Liver (tissue), 9 donors: Measurements from ENCODE around the gene SH2D5. TPM values are rescaled to one million over a fixed set of nuclear protein-coding genes. Genes with fewer than 3 reads are reported as not detected.

Experiments
- DNase-seq: peaks from one replicate; pipeline ENCODE4 v3.0.0-alpha.2; 2017; ENCODE audit warnings: low spot score
- H3K27ac ChIP-seq, 2 donors: one replicate each; pipeline ENCODE4 v1.7.0; 2013; ENCODE audit warnings: inconsistent platforms in 2 of 2, low read length in 2 of 2, control low read depth in 1 of 2, low read depth in 1 of 2, mild to moderate bottlenecking in 1 of 2
- H3K27me3 ChIP-seq, 4 donors: one replicate each; pipeline versions ENCODE4 v1.6.1 to v1.7.0; 2013; ENCODE audit warnings: low read length in 3 of 4, inconsistent platforms in 1 of 4, mild to moderate bottlenecking in 1 of 4, moderate library complexity in 1 of 4; ENCODE audit not compliant: control insufficient read depth in 4 of 4, insufficient read depth in 4 of 4
- H3K36me3 ChIP-seq, 4 donors: one replicate each; pipeline versions ENCODE4 v1.6.1 to v1.7.0; 2013; ENCODE audit warnings: low read length in 3 of 4, mild to moderate bottlenecking in 3 of 4, low read depth in 1 of 4, moderate library complexity in 1 of 4; ENCODE audit not compliant: control insufficient read depth in 4 of 4, insufficient read depth in 3 of 4
- H3K4me1 ChIP-seq, 4 donors: one replicate each; pipeline versions ENCODE4 v1.6.1 to v1.7.0; 2013; ENCODE audit warnings: low read length in 3 of 4, mild to moderate bottlenecking in 3 of 4, moderate library complexity in 1 of 4; ENCODE audit not compliant: control insufficient read depth in 4 of 4, insufficient read depth in 4 of 4
- H3K4me3 ChIP-seq, 3 donors: one replicate each; pipeline versions ENCODE4 v1.6.1 to v1.7.0; 2013; ENCODE audit warnings: low read length in 3 of 3, control low read depth in 1 of 3, low read depth in 1 of 3, mild to moderate bottlenecking in 1 of 3
- H3K9ac ChIP-seq, 2 donors: one replicate each; pipeline ENCODE4 v1.7.0; 2013; ENCODE audit warnings: low read length in 2 of 2, mild to moderate bottlenecking in 2 of 2, moderate library complexity in 2 of 2, control low read depth in 1 of 2, low read depth in 1 of 2
- H3K9me3 ChIP-seq, 4 donors: one replicate each; pipeline versions ENCODE4 v1.6.1 to v1.7.0; 2013; ENCODE audit warnings: low read length in 3 of 4; ENCODE audit not compliant: control insufficient read depth in 4 of 4
- EGR1 ChIP-seq, 2 donors: IDR thresholded peaks; 2 replicates each; pipeline ENCODE4 v1.6.1; 2016 to 2018; ENCODE audit warnings: antibody characterized with exemption in 2 of 2, low read depth in 2 of 2
- FOXA1 ChIP-seq: IDR thresholded peaks from 2 replicates; pipeline ENCODE4 v1.6.1; 2016; ENCODE audit warnings: antibody characterized with exemption
- FOXA2 ChIP-seq: IDR thresholded peaks from 2 replicates; pipeline ENCODE4 v1.6.1; 2016; ENCODE audit warnings: antibody characterized with exemption
- JUND ChIP-seq, 2 donors: IDR thresholded peaks; 2 replicates each; pipeline ENCODE4 v1.6.1; 2016; ENCODE audit warnings: antibody characterized with exemption in 2 of 2
- NR2F2 ChIP-seq: IDR thresholded peaks from 2 replicates; pipeline ENCODE4 v1.6.1; 2016; ENCODE audit warnings: antibody characterized with exemption
- RAD21 ChIP-seq, 2 donors: IDR thresholded peaks; 2 replicates each; pipeline ENCODE4 v1.6.1; 2016; ENCODE audit warnings: antibody characterized with exemption in 2 of 2, mild to moderate bottlenecking in 2 of 2
- RXRA ChIP-seq, 2 donors: IDR thresholded peaks; 2 replicates each; pipeline ENCODE4 v1.6.1; 2017 to 2018; ENCODE audit warnings: antibody characterized with exemption in 2 of 2, mild to moderate bottlenecking in 1 of 2
- SP1 ChIP-seq: IDR thresholded peaks from 2 replicates; pipeline ENCODE4 v1.6.1; 2018; ENCODE audit warnings: antibody characterized with exemption, mild to moderate bottlenecking
- TAF1 ChIP-seq: conservative IDR thresholded peaks from 2 replicates; pipeline ENCODE4 v1.6.1; 2016; ENCODE audit warnings: antibody characterized with exemption, mild to moderate bottlenecking
- YY1 ChIP-seq: IDR thresholded peaks from 2 replicates; pipeline ENCODE4 v1.6.1; 2016; ENCODE audit warnings: antibody characterized with exemption, mild to moderate bottlenecking
- WGBS: extraction: QIAGEN DNeasy Blood & Tissue Kit; methylation state at CpG from one replicate; pipeline ENCODE4 v1.1.7; 2013; 5-methylcytosine and 5-hydroxymethylcytosine counted together
- polyA plus RNA-seq, 2 donors: library from polyadenylated mRNA; stranded (reverse) in 1 of 2; unstranded in 1 of 2; fragments of 200-250 nt in 1 of 2; fragments of >200 nt in 1 of 2; fragmentation: Nextera tagmentation in 1 of 2; extraction: Ambion mirVana in 1 of 2; gene quantifications; one replicate each; pipeline versions ENCODE4 v1.2.1 to v1.2.3, GENCODE V29; 2013 to 2015
- total RNA-seq, 2 donors: library from RNA; depleted of rRNA; stranded (reverse); fragments of >200 nt; gene quantifications; one replicate each; pipeline ENCODE4 v1.2.3, GENCODE V29; 2014
- TF ChIP-seq, protein P1 (sequence below): IDR thresholded peaks from 2 replicates; pipeline ENCODE4 v1.6.1; 2016; ENCODE audit warnings: antibody characterized with exemption
- TF ChIP-seq, protein P2 (sequence below): IDR thresholded peaks from 2 replicates; pipeline ENCODE4 v1.6.1; 2016; ENCODE audit warnings: antibody characterized with exemption, mild to moderate bottlenecking
- TF ChIP-seq, protein P3 (sequence below): IDR thresholded peaks from 2 replicates; pipeline ENCODE4 v1.6.1; 2016; ENCODE audit warnings: antibody characterized with exemption
- TF ChIP-seq, protein P4 (sequence below): fragments of 150-350 bp; IDR thresholded peaks from 2 replicates; pipeline ENCODE4 v1.5.1; 2017; ENCODE audit warnings: improper control_type of control experiment, low read depth, low read length; ENCODE audit not compliant: missing input control
- TF ChIP-seq, protein P5 (sequence below): IDR thresholded peaks from 2 replicates; pipeline ENCODE4 v1.6.1; 2016; ENCODE audit warnings: antibody characterized with exemption
- donor health status: healthy.
- donor health status: healthy.
- donor health status: healthy.
- donor health status: healthy.
- donor health status: healthy.

SH2D5 gene
- total and polyA plus RNA-seq, 4 donors: 0.05 TPM; not detected in 3

DNA sequence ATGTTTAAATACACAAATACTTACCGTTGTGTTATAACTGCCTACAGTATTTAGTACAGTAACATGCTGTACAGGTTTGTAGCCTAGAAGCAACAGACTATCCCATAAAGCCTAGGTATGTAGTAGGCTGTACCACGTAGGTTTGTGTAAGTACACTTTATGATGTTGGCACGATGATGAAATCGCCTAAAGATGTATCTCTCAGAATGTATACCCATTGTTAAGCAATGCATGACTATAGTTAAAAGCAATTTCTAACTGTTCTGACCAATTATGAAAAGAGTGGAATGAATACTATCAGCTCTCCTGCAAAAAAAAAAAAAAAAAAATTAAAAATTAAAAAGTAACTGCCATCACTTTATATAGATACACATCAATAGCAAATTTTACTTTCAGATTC, 43.2 kb upstream of the SH2D5 start:
- H3K36me3 ChIP-seq: peaks cover 5 to 54% (median 53%) of the 10 kb centered on the region in 4 donors
- no peaks in the 10 kb centered on the region for H3K9me3 ChIP-seq
- 95% methylated on average over 4 of the region's 4 CpGs for WGBS
- no peak for DNase-seq
- TF ChIP-seq JUND (IDR thresholded peaks at IDR 0.05) (no peak), RXRA (IDR thresholded peaks at IDR 0.05) (no peak), RAD21 (IDR thresholded peaks at IDR 0.05) (no peak), TAF1 (no peak), FOXA2 (no peak), YY1 (no peak), EGR1 (IDR thresholded peaks at IDR 0.05; ENCODE audit: low read depth in 2 of 2) (no peak), SP1 (no peak), FOXA1 (no peak)
- TF ChIP-seq, protein P1, sequence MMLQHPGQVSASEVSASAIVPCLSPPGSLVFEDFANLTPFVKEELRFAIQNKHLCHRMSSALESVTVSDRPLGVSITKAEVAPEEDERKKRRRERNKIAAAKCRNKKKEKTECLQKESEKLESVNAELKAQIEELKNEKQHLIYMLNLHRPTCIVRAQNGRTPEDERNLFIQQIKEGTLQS: no peak
- TF ChIP-seq, protein P2, sequence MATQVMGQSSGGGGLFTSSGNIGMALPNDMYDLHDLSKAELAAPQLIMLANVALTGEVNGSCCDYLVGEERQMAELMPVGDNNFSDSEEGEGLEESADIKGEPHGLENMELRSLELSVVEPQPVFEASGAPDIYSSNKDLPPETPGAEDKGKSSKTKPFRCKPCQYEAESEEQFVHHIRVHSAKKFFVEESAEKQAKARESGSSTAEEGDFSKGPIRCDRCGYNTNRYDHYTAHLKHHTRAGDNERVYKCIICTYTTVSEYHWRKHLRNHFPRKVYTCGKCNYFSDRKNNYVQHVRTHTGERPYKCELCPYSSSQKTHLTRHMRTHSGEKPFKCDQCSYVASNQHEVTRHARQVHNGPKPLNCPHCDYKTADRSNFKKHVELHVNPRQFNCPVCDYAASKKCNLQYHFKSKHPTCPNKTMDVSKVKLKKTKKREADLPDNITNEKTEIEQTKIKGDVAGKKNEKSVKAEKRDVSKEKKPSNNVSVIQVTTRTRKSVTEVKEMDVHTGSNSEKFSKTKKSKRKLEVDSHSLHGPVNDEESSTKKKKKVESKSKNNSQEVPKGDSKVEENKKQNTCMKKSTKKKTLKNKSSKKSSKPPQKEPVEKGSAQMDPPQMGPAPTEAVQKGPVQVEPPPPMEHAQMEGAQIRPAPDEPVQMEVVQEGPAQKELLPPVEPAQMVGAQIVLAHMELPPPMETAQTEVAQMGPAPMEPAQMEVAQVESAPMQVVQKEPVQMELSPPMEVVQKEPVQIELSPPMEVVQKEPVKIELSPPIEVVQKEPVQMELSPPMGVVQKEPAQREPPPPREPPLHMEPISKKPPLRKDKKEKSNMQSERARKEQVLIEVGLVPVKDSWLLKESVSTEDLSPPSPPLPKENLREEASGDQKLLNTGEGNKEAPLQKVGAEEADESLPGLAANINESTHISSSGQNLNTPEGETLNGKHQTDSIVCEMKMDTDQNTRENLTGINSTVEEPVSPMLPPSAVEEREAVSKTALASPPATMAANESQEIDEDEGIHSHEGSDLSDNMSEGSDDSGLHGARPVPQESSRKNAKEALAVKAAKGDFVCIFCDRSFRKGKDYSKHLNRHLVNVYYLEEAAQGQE: no peak
- TF ChIP-seq, protein P3, sequence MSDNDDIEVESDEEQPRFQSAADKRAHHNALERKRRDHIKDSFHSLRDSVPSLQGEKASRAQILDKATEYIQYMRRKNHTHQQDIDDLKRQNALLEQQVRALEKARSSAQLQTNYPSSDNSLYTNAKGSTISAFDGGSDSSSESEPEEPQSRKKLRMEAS: no peak
- TF ChIP-seq, protein P4, sequence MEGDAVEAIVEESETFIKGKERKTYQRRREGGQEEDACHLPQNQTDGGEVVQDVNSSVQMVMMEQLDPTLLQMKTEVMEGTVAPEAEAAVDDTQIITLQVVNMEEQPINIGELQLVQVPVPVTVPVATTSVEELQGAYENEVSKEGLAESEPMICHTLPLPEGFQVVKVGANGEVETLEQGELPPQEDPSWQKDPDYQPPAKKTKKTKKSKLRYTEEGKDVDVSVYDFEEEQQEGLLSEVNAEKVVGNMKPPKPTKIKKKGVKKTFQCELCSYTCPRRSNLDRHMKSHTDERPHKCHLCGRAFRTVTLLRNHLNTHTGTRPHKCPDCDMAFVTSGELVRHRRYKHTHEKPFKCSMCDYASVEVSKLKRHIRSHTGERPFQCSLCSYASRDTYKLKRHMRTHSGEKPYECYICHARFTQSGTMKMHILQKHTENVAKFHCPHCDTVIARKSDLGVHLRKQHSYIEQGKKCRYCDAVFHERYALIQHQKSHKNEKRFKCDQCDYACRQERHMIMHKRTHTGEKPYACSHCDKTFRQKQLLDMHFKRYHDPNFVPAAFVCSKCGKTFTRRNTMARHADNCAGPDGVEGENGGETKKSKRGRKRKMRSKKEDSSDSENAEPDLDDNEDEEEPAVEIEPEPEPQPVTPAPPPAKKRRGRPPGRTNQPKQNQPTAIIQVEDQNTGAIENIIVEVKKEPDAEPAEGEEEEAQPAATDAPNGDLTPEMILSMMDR: no peak
- no peak overlapping the region for H3K27ac ChIP-seq
- no peaks in the 10 kb centered on the region for H3K27me3 ChIP-seq
- peaks cover 0 to 6% (median 5%) of the 10 kb centered on the region in 4 donors for H3K4me1 ChIP-seq
- no peak overlapping the region for H3K9ac ChIP-seq
- no peak overlapping the region for H3K4me3 ChIP-seq

DNA sequence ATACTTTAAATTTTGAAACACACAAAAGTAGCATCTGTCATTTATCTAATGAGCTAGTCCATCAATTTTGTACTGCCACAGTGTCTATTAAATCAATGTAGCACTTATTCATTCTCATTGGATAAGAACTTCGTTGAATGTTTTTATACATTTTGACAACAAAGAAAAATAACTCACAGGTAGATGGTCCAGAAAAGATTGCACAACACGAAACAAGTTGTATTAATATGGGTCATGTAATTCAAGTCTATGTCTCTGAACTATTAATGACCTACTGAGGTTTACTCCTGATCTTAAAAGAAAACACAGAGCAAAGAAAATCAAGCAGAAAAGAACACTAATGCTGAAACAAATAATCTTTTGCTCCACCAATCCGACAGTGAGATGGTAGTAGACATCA, 39.3 kb upstream of the SH2D5 start:
- peaks cover 12 to 81% (median 75%) of the 10 kb centered on the region in 4 donors for H3K36me3 ChIP-seq
- no peaks in the 10 kb centered on the region for H3K27me3 ChIP-seq
- 95% methylated on average over 3 of the region's 3 CpGs for WGBS
- peaks cover 0 to 4% (median 3%) of the 10 kb centered on the region in 4 donors for H3K4me1 ChIP-seq
- no peak overlapping the region for H3K9ac ChIP-seq
- no peak overlapping the region for H3K27ac ChIP-seq
- H3K9me3 ChIP-seq: no peaks in the 10 kb centered on the region
- no peak overlapping the region for H3K4me3 ChIP-seq
- no peak for DNase-seq
- TF ChIP-seq, protein P4: no peak
- TF ChIP-seq NR2F2: no peak
- TF ChIP-seq, protein P1: no peak
- no peak for TF ChIP-seq EGR1 (IDR thresholded peaks at IDR 0.05; ENCODE audit: low read depth in 2 of 2)
- TF ChIP-seq YY1: no peak
- no peak for TF ChIP-seq RAD21 (IDR thresholded peaks at IDR 0.05)
- TF ChIP-seq, protein P5, sequence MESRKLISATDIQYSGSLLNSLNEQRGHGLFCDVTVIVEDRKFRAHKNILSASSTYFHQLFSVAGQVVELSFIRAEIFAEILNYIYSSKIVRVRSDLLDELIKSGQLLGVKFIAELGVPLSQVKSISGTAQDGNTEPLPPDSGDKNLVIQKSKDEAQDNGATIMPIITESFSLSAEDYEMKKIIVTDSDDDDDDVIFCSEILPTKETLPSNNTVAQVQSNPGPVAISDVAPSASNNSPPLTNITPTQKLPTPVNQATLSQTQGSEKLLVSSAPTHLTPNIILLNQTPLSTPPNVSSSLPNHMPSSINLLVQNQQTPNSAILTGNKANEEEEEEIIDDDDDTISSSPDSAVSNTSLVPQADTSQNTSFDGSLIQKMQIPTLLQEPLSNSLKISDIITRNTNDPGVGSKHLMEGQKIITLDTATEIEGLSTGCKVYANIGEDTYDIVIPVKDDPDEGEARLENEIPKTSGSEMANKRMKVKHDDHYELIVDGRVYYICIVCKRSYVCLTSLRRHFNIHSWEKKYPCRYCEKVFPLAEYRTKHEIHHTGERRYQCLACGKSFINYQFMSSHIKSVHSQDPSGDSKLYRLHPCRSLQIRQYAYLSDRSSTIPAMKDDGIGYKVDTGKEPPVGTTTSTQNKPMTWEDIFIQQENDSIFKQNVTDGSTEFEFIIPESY: no peak
